ENCODE results near the gene CISH.

DNA sequence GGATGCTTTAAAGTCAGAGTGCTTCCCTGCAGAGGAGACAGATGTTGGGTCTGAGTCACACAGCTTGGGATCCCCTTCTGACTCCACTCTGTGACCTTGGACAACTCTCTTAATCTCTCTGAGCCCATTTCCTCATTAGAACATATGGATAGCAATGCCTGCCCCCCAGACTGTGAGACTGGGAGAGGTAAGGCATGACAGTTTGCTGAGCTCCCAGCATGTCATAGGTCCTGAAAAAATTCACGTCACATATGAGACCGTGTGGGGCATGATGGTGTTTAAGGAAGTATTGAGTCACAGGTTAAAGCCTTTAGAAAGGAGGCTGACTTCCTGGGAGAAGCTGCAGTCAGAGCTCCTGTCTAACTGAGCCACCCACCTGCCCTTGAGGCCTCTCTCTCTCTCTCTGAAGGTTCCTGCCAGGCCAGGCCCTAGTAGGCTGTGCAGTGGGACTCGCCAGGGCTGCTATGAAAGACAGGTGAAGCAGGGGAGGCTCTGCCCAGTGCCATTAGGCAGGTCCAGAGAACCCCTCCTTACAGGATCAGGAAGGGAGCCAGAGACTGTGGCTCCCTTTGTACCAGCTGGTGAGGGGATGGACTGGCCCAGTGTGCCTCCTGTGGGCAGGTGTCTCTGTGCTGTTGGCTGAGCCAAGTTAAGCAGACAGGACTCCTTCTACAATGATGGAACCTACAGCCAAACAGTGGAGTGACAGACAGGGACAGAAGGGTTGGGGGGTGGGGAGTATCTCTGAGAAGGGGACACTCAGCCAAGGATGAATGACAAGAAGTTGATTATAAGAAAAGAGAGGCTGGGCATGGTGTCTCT lies 43.6 kb upstream of the CISH start:
- TF ChIP-seq ZFP30 (CRISPR knock-in tag; IDR thresholded peaks at IDR 0.05) (no peak), TCF4 (CRISPR knock-in tag; IDR thresholded peaks at IDR 0.05; ENCODE audit: borderline replicate concordance) (no peak)
